Epithelial cell of proximal tubule (primary cell): Measurements from ENCODE around the gene NPAS3. TPM values are rescaled to one million over a fixed set of nuclear protein-coding genes. Genes with fewer than 3 reads are reported as not detected.

ENCODE experiments used
- DNase-seq: peaks from one replicate; pipeline ENCODE4 v3.0.0-alpha.2; 2011; ENCODE audit warnings: low read depth
- H3K4me3 ChIP-seq: 2 replicates; pipeline ENCODE4 v1.5.1; 2011; ENCODE audit warnings: low read depth, mild to moderate bottlenecking, low read length
- CTCF ChIP-seq: conservative IDR thresholded peaks from 2 replicates; pipeline ENCODE4 v1.5.1; 2012; ENCODE audit warnings: low read depth, mild to moderate bottlenecking, low read length
- total RNA-seq: library from RNA; depleted of rRNA; stranded (reverse); fragments of >200 nt; gene quantifications from 2 replicates; pipeline ENCODE4 v1.2.3, GENCODE V29; 2015

The NPAS3 gene
- total RNA-seq, 1 donor from 2014 or later, result 0.35 TPM

- no peak for TF ChIP-seq CTCF
- no peak for DNase-seq
- H3K4me3 ChIP-seq, result no peak overlapping the region
Observed at GRCh38 chr14:33191855-33192254, 253.2 kb downstream of the NPAS3 start.

- no peak for DNase-seq
- TF ChIP-seq CTCF, result no peak
Observed at GRCh38 chr14:33194551-33194950, 255.9 kb downstream of the NPAS3 start.

GRCh38 chr14:33198684-33199083 is 260.0 kb downstream of the NPAS3 start:
- TF ChIP-seq CTCF, result no peak
- no peak for DNase-seq
- no peak overlapping the region for H3K4me3 ChIP-seq

More at GRCh38 chr14:33194551-33194950, 255.9 kb downstream of the NPAS3 start:
- H3K4me3 ChIP-seq, result no peak overlapping the region

- H3K4me3 ChIP-seq, result no peak overlapping the region
- DNase-seq, result no peak
- no peak for TF ChIP-seq CTCF
Observed at GRCh38 chr14:33201116-33201515, 262.4 kb downstream of the NPAS3 start.

GRCh38 chr14:33206981-33207380 is 268.3 kb downstream of the NPAS3 start:
- H3K4me3 ChIP-seq, result no peak overlapping the region
- no peak for DNase-seq
- no peak for TF ChIP-seq CTCF

GRCh38 chr14:33207467-33208017 is 268.9 kb downstream of the NPAS3 start:
- DNase-seq, result no peak
- TF ChIP-seq CTCF, result no peak
- H3K4me3 ChIP-seq, result no peak overlapping the region

- H3K4me3 ChIP-seq, result no peak overlapping the region
- TF ChIP-seq CTCF, result no peak
- DNase-seq, result no peak
Observed at GRCh38 chr14:33210311-33210710, 271.6 kb downstream of the NPAS3 start.
